ENCODE data around the gene CXXC5.

CXXC5 gene

DNA sequence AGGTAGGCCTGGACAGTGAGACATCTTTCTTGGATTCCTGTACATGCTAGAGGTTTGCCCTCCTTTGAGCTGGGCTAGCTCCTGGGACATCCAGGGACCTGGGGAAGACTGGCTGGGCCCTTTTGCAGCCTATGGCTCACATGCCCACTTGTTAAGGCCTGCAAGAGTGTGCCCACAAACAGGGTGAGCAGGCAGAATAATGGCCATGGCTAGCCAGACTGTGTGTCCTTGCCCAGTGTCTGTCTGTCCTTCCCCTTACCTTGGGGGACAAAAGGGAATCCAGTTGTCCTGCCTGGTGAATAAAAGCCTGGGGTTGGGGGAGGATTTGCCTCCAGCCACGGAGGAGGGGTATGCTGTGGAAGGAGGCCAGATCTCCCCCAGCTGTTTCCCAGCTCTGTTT, 13.0 kb upstream of the CXXC5 start:
- Histone ChIP-seq H3K4me3 (IDR thresholded peaks at IDR 0.05; ENCODE audit: insufficient read depth, low read depth, low read length) (no peak overlapping the region), H3K9ac (peak overlapping the region; percentile 44; the same call in 1 of the 2 replicates), H3K4me2 (peak overlapping the region; percentile 86), H3K27me3 (ENCODE audit: insufficient read depth, low read depth) (no peaks in the 10 kb centered on the region), H3K4me1 (ENCODE audit: low read depth, poor library complexity, severe bottlenecking) (peaks cover 74% of the 10 kb centered on the region), H3K36me3 (ENCODE audit: insufficient read depth) (no peaks in the 10 kb centered on the region), H2AFZ (ENCODE audit: low read depth) (no peak overlapping the region), H3K79me2 (ENCODE audit: insufficient read depth, low read depth) (no peaks in the 10 kb centered on the region), H3K27ac (peak overlapping the region; percentile 98), H4K20me1 (ENCODE audit: insufficient read depth) (no peaks in the 10 kb centered on the region)
- no peak for TF ChIP-seq CTCF (conservative IDR thresholded peaks at IDR 0.05; ENCODE audit: low read depth, low read length)

GRCh38 chr5:139635606-139636206, 12.4 kb upstream of the CXXC5 start:
- Histone ChIP-seq H3K79me2 (ENCODE audit: insufficient read depth, low read depth) (no peaks in the 10 kb centered on the region), H3K9ac (peak overlapping the region; percentile 44; the same call in 1 of the 2 replicates), H2AFZ (ENCODE audit: low read depth) (no peak overlapping the region), H3K27ac (peak overlapping the region; percentile 98), H3K4me1 (ENCODE audit: low read depth, poor library complexity, severe bottlenecking) (peaks cover 74% of the 10 kb centered on the region), H3K4me3 (IDR thresholded peaks at IDR 0.05; ENCODE audit: insufficient read depth, low read depth, low read length) (no peak overlapping the region), H3K27me3 (ENCODE audit: insufficient read depth, low read depth) (no peaks in the 10 kb centered on the region), H3K36me3 (ENCODE audit: insufficient read depth) (no peaks in the 10 kb centered on the region), H3K4me2 (peak overlapping the region; percentile 86), H4K20me1 (ENCODE audit: insufficient read depth) (no peaks in the 10 kb centered on the region)
- TF ChIP-seq CTCF (conservative IDR thresholded peaks at IDR 0.05; ENCODE audit: low read depth, low read length) = peak; percentile 87

DNA sequence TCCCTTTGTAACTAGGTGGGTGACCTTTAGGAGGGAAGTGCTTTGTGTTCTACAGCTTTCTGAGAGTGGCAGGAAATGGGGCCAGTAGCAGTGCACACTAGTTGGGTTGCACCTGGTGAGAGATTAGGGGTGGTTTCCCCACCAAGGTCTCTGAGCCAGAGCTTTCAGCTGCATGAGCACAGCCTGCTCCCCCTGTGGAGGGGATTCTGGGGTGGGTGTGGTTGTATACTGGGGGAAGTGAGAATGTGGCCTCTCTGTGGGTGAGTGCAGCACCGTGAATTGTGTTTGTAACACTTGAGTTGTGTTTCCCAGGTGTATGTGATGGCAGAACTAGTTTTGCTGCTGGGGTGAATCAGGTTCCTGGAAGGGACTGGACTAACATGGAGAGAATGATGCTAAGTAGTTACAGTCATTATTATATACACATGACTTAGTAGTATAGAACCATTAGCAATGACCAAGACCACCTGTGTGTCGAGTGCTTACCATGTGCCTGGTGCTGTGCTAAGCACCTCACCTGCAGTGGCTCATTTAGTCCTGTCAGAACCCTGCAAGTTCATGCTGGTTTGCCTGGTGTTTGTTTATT, 11.8 kb upstream of the CXXC5 start:
- peak overlapping the region; percentile 88; the same call in 1 of the 2 replicates for H3K9ac ChIP-seq
- H3K4me1 ChIP-seq (ENCODE audit: low read depth, poor library complexity, severe bottlenecking) = peaks cover 74% of the 10 kb centered on the region
- H3K27ac ChIP-seq = peak overlapping the region; percentile 98
- no peak overlapping the region for H2AFZ ChIP-seq (ENCODE audit: low read depth)
- TF ChIP-seq CTCF (conservative IDR thresholded peaks at IDR 0.05; ENCODE audit: low read depth, low read length) = no peak
- H4K20me1 ChIP-seq (ENCODE audit: insufficient read depth) = no peaks in the 10 kb centered on the region
- H3K27me3 ChIP-seq (ENCODE audit: insufficient read depth, low read depth) = no peaks in the 10 kb centered on the region
- no peak overlapping the region for H3K4me3 ChIP-seq (IDR thresholded peaks at IDR 0.05; ENCODE audit: insufficient read depth, low read depth, low read length)
- peak overlapping the region; percentile 86 for H3K4me2 ChIP-seq
- H3K79me2 ChIP-seq (ENCODE audit: insufficient read depth, low read depth) = no peaks in the 10 kb centered on the region
- H3K36me3 ChIP-seq (ENCODE audit: insufficient read depth) = no peaks in the 10 kb centered on the region

DNA sequence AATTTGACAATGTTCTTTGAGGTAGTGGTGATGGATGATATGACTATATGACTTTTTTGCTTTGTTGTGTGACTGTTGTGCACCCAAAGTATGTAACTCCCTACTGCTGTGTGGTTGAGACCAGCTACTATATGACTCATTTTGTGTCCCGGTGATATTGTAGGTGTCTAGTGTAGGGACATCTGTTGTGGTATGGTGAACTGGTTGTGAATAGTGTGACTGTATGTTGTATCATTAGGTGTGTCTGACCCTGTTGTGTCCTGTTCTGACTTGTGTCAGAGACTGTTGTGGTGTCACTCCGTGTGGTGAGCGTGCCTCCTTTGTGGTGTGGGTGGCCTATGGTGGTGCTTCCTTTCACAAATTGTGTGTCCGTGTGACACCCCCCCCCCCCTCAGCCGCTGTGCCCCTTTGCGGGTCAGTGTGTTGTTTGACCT, 11.2 kb upstream of the CXXC5 start:
- H3K4me1 ChIP-seq (ENCODE audit: low read depth, poor library complexity, severe bottlenecking) = peaks cover 73% of the 10 kb centered on the region
- no peaks in the 10 kb centered on the region for H3K36me3 ChIP-seq (ENCODE audit: insufficient read depth)
- H3K4me2 ChIP-seq = peak overlapping the region; percentile 86
- no peaks in the 10 kb centered on the region for H3K27me3 ChIP-seq (ENCODE audit: insufficient read depth, low read depth)
- peak overlapping the region; percentile 98 for H3K27ac ChIP-seq
- no peak overlapping the region for H2AFZ ChIP-seq (ENCODE audit: low read depth)
- no peaks in the 10 kb centered on the region for H3K79me2 ChIP-seq (ENCODE audit: insufficient read depth, low read depth)
- peak overlapping the region; percentile 88 for H3K9ac ChIP-seq
- no peak for TF ChIP-seq CTCF (conservative IDR thresholded peaks at IDR 0.05; ENCODE audit: low read depth, low read length)
- H4K20me1 ChIP-seq (ENCODE audit: insufficient read depth) = no peaks in the 10 kb centered on the region
- H3K4me3 ChIP-seq (IDR thresholded peaks at IDR 0.05; ENCODE audit: insufficient read depth, low read depth, low read length) = no peak overlapping the region

All from KMS-11 (cell line).